Sigmoid colon (tissue), 7 donors: ENCODE data around the gene TRIM75. TPM values are rescaled to one million over a fixed set of nuclear protein-coding genes. Genes with fewer than 3 reads are reported as not detected.
"Not testable (repeated sequence)": the region's sequence is repeated elsewhere in the genome, so short reads cannot be mapped to it uniquely, and the experiment has no call there.

Experiments
- DNase-seq: peaks from one replicate; pipeline ENCODE4 v3.0.0-alpha.2; 2019
- H3K27ac ChIP-seq, 4 donors: fragments of 200-600 bp; sonication (generic); one replicate each; pipeline ENCODE4 v1.5.1; 2016 to 2019; ENCODE audit warnings: mild to moderate bottlenecking in 1 of 4
- H3K27me3 ChIP-seq, 3 donors: fragments of 200-600 bp; sonication (generic); one replicate each; pipeline ENCODE4 v1.5.1; 2019; ENCODE audit warnings: mild to moderate bottlenecking in 1 of 3
- H3K36me3 ChIP-seq, 4 donors: fragments of 200-600 bp; sonication (generic); one replicate each; pipeline ENCODE4 v1.5.1; 2016 to 2019
- H3K4me1 ChIP-seq, 4 donors: fragments of 200-600 bp; sonication (generic); one replicate each; pipeline ENCODE4 v1.5.1; 2017 to 2019
- H3K4me3 ChIP-seq, 4 donors: fragments of 200-600 bp; sonication (generic); one replicate each; pipeline ENCODE4 v1.5.1; 2017 to 2019; ENCODE audit warnings: mild to moderate bottlenecking in 2 of 4, moderate library complexity in 1 of 4
- H3K9me3 ChIP-seq, 4 donors: fragments of 200-600 bp in 3 of 4; sonication (generic) in 3 of 4; one replicate each; pipeline versions ENCODE4 v1.5.1 to v1.6.1; 2013 to 2019
- EP300 ChIP-seq, 4 donors: sonication (generic); formaldehyde crosslinking; IDR thresholded peaks; one replicate each; pipeline ENCODE4 v1.6.1; 2017; ENCODE audit warnings: antibody characterized with exemption in 4 of 4
- POLR2A ChIP-seq, 2 donors: fragments of 450-650 bp; IDR thresholded peaks; one replicate each; pipeline ENCODE4 v1.6.1; 2016; ENCODE audit warnings: antibody characterized with exemption in 2 of 2, mild to moderate bottlenecking in 2 of 2, moderate library complexity in 2 of 2
- POLR2AphosphoS5 ChIP-seq, 4 donors: sonication (generic); formaldehyde crosslinking; IDR thresholded peaks; one replicate each; pipeline ENCODE4 v1.6.1; 2017; ENCODE audit warnings: antibody characterized with exemption in 4 of 4
- WGBS, 2 donors: extraction: QIAGEN DNeasy Blood & Tissue Kit; methylation state at CpG; one replicate each; pipeline ENCODE4 v1.1.7; 2013; 5-methylcytosine and 5-hydroxymethylcytosine counted together
- intact Hi-C: fragments of 100-400 bp; cut with DNase I; formaldehyde crosslinking; loops from one replicate; pipeline ENCODE4 v1.15.1; 2023
- polyA plus RNA-seq, 3 donors: library from polyadenylated mRNA; stranded (reverse); fragments of 200-250 nt; gene quantifications; one replicate each; pipeline ENCODE4 v1.2.3, GENCODE V29; 2013
- total RNA-seq, 4 donors: library from RNA; depleted of rRNA; stranded (reverse); fragments of >200 nt; gene quantifications; one replicate each; pipeline ENCODE4 v1.1.0, GENCODE V29; 2016
- TF ChIP-seq, protein P1 (sequence below), 4 experiments: fragments of 450-650 bp in 3 of 4; fragments of 200-600 bp in 1 of 4; IDR thresholded peaks; one replicate each; pipeline ENCODE4 v1.5.1; 2016 to 2019; ENCODE audit warnings: antibody characterized with exemption in 4 of 4, mild to moderate bottlenecking in 3 of 4, moderate library complexity in 2 of 4
- donor health status: healthy with polysubstance abuse.
- donor health status: Bipolar disorder and iron deficiency.
- donor health status: healthy.

Gene TRIM75
- total and polyA plus RNA-seq, 7 donors, result not detected

GRCh38 chr4:165070560-165070959 is 16.9 kb downstream of the TRIM75 start:
- Histone ChIP-seq H3K36me3 (peaks cover 0 to 2% (median 0%) of the 10 kb centered on the region in 4 donors), H3K4me3 (no peak overlapping the region), H3K27me3 (no peaks in the 10 kb centered on the region), H3K9me3 (no peaks in the 10 kb centered on the region), H3K4me1 (no peaks in the 10 kb centered on the region), H3K27ac (no peak overlapping the region)
- DNase-seq, result no peak
- WGBS, 2 donors, result 53 to 62% methylated on average over 1 of the region's 1 CpG
- intact Hi-C loops, result no loop called here
- no peak for TF ChIP-seq POLR2A (IDR thresholded peaks at IDR 0.05)
- TF ChIP-seq EP300 (IDR thresholded peaks at IDR 0.05), result no peak
- TF ChIP-seq, protein P1, sequence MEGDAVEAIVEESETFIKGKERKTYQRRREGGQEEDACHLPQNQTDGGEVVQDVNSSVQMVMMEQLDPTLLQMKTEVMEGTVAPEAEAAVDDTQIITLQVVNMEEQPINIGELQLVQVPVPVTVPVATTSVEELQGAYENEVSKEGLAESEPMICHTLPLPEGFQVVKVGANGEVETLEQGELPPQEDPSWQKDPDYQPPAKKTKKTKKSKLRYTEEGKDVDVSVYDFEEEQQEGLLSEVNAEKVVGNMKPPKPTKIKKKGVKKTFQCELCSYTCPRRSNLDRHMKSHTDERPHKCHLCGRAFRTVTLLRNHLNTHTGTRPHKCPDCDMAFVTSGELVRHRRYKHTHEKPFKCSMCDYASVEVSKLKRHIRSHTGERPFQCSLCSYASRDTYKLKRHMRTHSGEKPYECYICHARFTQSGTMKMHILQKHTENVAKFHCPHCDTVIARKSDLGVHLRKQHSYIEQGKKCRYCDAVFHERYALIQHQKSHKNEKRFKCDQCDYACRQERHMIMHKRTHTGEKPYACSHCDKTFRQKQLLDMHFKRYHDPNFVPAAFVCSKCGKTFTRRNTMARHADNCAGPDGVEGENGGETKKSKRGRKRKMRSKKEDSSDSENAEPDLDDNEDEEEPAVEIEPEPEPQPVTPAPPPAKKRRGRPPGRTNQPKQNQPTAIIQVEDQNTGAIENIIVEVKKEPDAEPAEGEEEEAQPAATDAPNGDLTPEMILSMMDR (IDR thresholded peaks at IDR 0.05), result no peak
- no peak for TF ChIP-seq POLR2AphosphoS5 (IDR thresholded peaks at IDR 0.05)

DNA sequence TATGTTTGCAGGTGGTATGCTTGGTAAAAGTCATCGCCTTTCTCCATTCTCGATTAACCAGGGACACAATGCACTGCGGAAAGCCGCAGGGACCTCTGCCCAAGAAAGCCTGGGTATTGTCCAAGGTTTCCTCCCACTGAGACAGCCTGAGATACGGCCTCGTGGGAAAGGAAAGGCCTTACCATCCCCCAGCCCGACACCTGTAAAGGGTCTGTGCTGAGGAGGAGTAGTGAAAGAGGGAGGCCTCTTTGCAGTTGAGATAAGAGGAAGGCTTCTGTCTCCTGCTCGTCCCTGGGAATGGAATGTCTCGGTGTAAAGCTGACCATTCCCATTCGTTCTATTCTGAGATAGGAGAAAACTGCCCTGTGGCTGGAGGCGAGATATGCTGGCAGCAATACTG is 19.7 kb downstream of the TRIM75 start:
- 85 to 89% methylated on average over 11 of the region's 11 CpGs for WGBS, 2 donors
- H3K4me1 ChIP-seq, H3K9me3 ChIP-seq, H3K4me3 ChIP-seq, intact Hi-C loops, H3K27ac ChIP-seq, DNase-seq, H3K27me3 ChIP-seq: not testable (repeated sequence)
- peaks cover 0 to 21% (median 0%) of the 10 kb centered on the region in 4 donors for H3K36me3 ChIP-seq

- DNase-seq, result no peak
- no peaks in the 10 kb centered on the region for H3K27me3 ChIP-seq
- TF ChIP-seq EP300 (IDR thresholded peaks at IDR 0.05) (no peak), POLR2AphosphoS5 (IDR thresholded peaks at IDR 0.05) (no peak), POLR2A (IDR thresholded peaks at IDR 0.05) (no peak)
- TF ChIP-seq, protein P1 (IDR thresholded peaks at IDR 0.05), result no peak
- no peaks in the 10 kb centered on the region for H3K4me1 ChIP-seq
- H3K4me3 ChIP-seq, result no peak overlapping the region
- peaks cover 0 to 38% (median 2%) of the 10 kb centered on the region in 4 donors for H3K36me3 ChIP-seq
- H3K9me3 ChIP-seq, result no peaks in the 10 kb centered on the region
- H3K27ac ChIP-seq, result no peak overlapping the region
- intact Hi-C loops, result no loop called here
- WGBS, 2 donors, result 24 to 75% methylated on average over 5 of the region's 5 CpGs
Measured at GRCh38 chr4:165077034-165077578, 23.4 kb downstream of the TRIM75 start.

DNA sequence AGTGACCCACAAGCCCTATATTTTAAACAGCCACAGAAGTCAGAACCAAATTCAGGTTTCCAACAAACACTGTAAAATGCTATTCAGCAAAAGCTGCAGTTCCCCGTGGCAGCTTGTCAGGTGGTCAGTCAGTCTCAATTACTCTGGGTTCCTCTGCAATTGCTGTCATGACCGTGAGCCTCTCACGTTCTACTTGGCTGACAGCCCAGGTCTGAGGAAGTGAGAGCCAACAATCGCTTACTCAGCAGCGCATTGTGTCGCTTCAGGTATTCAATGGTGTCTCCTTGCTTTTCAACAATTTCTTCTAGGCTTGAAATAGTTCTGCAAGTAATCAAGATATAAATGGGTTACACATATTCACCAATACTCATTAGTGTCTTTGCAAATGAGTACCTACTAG is 25.8 kb downstream of the TRIM75 start:
- Histone ChIP-seq H3K9me3 (no peaks in the 10 kb centered on the region), H3K4me3 (no peak overlapping the region), H3K4me1 (no peaks in the 10 kb centered on the region), H3K27me3 (no peaks in the 10 kb centered on the region), H3K27ac (no peak overlapping the region), H3K36me3 (peaks cover 0 to 45% (median 2%) of the 10 kb centered on the region in 4 donors)
- intact Hi-C loops, result no loop called here
- WGBS, 2 donors, result 12 to 44% methylated on average over 6 of the region's 6 CpGs
- no peak for DNase-seq
- TF ChIP-seq POLR2AphosphoS5 (IDR thresholded peaks at IDR 0.05) (no peak), POLR2A (IDR thresholded peaks at IDR 0.05) (no peak), EP300 (IDR thresholded peaks at IDR 0.05) (no peak)
- TF ChIP-seq, protein P1 (IDR thresholded peaks at IDR 0.05), result no peak

GRCh38 chr4:165084787-165085186 is 31.1 kb downstream of the TRIM75 start:
- WGBS, 2 donors, result 96% methylated on average over 5 to 7 of the region's 7 CpGs
- intact Hi-C loops, H3K27me3 ChIP-seq, DNase-seq, H3K27ac ChIP-seq, H3K4me1 ChIP-seq, H3K9me3 ChIP-seq, H3K4me3 ChIP-seq: not testable (repeated sequence)
- peaks cover 0 to 52% (median 20%) of the 10 kb centered on the region in 4 donors for H3K36me3 ChIP-seq

- no peaks in the 10 kb centered on the region for H3K27me3 ChIP-seq
- TF ChIP-seq, protein P1 (IDR thresholded peaks at IDR 0.05), result no peak
- TF ChIP-seq EP300 (IDR thresholded peaks at IDR 0.05) (no peak), POLR2AphosphoS5 (IDR thresholded peaks at IDR 0.05) (no peak), POLR2A (IDR thresholded peaks at IDR 0.05) (no peak)
- H3K4me3 ChIP-seq, result no peak overlapping the region
- H3K4me1 ChIP-seq, result no peaks in the 10 kb centered on the region
- intact Hi-C loops, result no loop called here
- no peak for DNase-seq
- 73 to 97% methylated on average over 2 of the region's 2 CpGs for WGBS, 2 donors
- H3K36me3 ChIP-seq, result peaks cover 0 to 49% (median 20%) of the 10 kb centered on the region in 4 donors
- H3K9me3 ChIP-seq, result no peaks in the 10 kb centered on the region
- H3K27ac ChIP-seq, result no peak overlapping the region
Measured at GRCh38 chr4:165085946-165086345, 32.3 kb downstream of the TRIM75 start.
